Hepatocyte (in vitro differentiated cells): ENCODE data around the gene HRK.

ENCODE experiments used
- CTCF ChIP-seq: fragments of 200-600 bp; sonication (generic); IDR thresholded peaks from 2 replicates; pipeline ENCODE4 v1.5.1; 2016; ENCODE audit warnings: antibody characterized with exemption, mild to moderate bottlenecking; ENCODE audit not compliant: poor library complexity
- EZH2phosphoT487 ChIP-seq: fragments of 200-600 bp; sonication (generic); IDR thresholded peaks from one replicate; pipeline ENCODE4 v1.6.1; 2018; ENCODE audit warnings: antibody characterized with exemption, mild to moderate bottlenecking, low read depth, moderate library complexity; ENCODE audit not compliant: unreplicated experiment, severe bottlenecking

- no peak for TF ChIP-seq CTCF
- TF ChIP-seq EZH2phosphoT487 = no peak
Measured at GRCh38 chr12:116918464-116918863, 37.2 kb upstream of the HRK start.
